WTC11 (cell line): Measurements from ENCODE around the gene SEPTIN8.

ENCODE experiments used
- EMX1 ChIP-seq: fragments of 250-450 bp; sonication (Bioruptor Pico); IDR thresholded peaks from 2 replicates; pipeline ENCODE4 v1.8.0; 2021; ENCODE audit warnings: mild to moderate bottlenecking
- FOXP1 ChIP-seq: sonication (generic); formaldehyde crosslinking; IDR thresholded peaks from 2 replicates; pipeline ENCODE4 v1.8.0; 2022; ENCODE audit warnings: missing genetic modification reagents, mild to moderate bottlenecking, moderate library complexity, borderline replicate concordance
- NFE2L1 ChIP-seq: sonication (generic); formaldehyde crosslinking; IDR thresholded peaks from 2 replicates; pipeline ENCODE4 v1.8.1; 2023; ENCODE audit warnings: missing genetic modification reagents
- NFYB ChIP-seq: sonication (generic); formaldehyde crosslinking; conservative IDR thresholded peaks from 2 replicates; pipeline ENCODE4 v1.8.0; 2022; ENCODE audit warnings: low read depth, missing genetic modification reagents
- ZNF121 ChIP-seq: sonication (generic); formaldehyde crosslinking; IDR thresholded peaks from 2 replicates; pipeline ENCODE4 v1.8.0; 2023; ENCODE audit warnings: missing genetic modification reagents
- ZNF416 ChIP-seq: fragments of 250-450 bp; sonication (Bioruptor Pico); IDR thresholded peaks from 2 replicates; pipeline ENCODE4 v1.9.0; 2021; ENCODE audit warnings: mild to moderate bottlenecking, inconsistent platforms
- TF ChIP-seq, protein P1 (sequence below): fragments of 200-600 bp; IDR thresholded peaks from 2 replicates; pipeline ENCODE4 v1.8.0; 2022; ENCODE audit warnings: antibody characterized with exemption
- TF ChIP-seq, protein P2 (sequence below): sonication (generic); formaldehyde crosslinking; IDR thresholded peaks from 2 replicates; pipeline ENCODE4 v1.8.1; 2023; ENCODE audit warnings: mild to moderate bottlenecking, moderate library complexity, missing genetic modification reagents

DNA sequence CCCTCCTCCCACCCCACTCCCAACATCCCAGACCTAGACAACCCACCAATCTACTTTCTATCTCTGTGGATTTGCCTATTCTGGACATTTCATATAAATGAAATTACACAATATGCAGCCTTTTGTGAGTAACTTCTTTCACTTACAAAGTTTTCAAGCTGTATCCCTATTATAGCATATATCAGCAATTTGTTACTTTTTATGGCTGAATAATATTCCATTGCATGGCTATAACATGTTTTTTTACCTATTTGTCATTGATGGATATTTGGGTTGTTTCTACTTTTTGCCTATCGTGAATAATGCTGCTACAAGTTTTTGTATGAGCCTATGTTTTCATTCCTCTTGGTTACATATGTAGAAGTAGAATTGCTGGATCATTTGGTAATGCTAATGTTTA is 37.8 kb downstream of the SEPTIN8 start:
- TF ChIP-seq ZNF121 (CRISPR knock-in tag) (no peak), NFE2L1 (CRISPR knock-in tag) (no peak), ZNF416 (CRISPR knock-in tag) (no peak), FOXP1 (CRISPR knock-in tag) (no peak), EMX1 (no peak), NFYB (CRISPR knock-in tag) (no peak)
- TF ChIP-seq, protein P1, sequence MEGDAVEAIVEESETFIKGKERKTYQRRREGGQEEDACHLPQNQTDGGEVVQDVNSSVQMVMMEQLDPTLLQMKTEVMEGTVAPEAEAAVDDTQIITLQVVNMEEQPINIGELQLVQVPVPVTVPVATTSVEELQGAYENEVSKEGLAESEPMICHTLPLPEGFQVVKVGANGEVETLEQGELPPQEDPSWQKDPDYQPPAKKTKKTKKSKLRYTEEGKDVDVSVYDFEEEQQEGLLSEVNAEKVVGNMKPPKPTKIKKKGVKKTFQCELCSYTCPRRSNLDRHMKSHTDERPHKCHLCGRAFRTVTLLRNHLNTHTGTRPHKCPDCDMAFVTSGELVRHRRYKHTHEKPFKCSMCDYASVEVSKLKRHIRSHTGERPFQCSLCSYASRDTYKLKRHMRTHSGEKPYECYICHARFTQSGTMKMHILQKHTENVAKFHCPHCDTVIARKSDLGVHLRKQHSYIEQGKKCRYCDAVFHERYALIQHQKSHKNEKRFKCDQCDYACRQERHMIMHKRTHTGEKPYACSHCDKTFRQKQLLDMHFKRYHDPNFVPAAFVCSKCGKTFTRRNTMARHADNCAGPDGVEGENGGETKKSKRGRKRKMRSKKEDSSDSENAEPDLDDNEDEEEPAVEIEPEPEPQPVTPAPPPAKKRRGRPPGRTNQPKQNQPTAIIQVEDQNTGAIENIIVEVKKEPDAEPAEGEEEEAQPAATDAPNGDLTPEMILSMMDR: no peak
- TF ChIP-seq, protein P2, sequence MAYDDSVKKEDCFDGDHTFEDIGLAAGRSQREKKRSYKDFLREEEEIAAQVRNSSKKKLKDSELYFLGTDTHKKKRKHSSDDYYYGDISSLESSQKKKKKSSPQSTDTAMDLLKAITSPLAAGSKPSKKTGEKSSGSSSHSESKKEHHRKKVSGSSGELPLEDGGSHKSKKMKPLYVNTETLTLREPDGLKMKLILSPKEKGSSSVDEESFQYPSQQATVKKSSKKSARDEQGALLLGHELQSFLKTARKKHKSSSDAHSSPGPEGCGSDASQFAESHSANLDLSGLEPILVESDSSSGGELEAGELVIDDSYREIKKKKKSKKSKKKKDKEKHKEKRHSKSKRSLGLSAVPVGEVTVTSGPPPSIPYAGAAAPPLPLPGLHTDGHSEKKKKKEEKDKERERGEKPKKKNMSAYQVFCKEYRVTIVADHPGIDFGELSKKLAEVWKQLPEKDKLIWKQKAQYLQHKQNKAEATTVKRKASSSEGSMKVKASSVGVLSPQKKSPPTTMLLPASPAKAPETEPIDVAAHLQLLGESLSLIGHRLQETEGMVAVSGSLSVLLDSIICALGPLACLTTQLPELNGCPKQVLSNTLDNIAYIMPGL: no peak
